Sigmoid colon (tissue), 7 donors: ENCODE measurements around the gene VCX3B. TPM values are rescaled to one million over a fixed set of nuclear protein-coding genes. Genes with fewer than 3 reads are reported as not detected.
"Not testable (repeated sequence)": the region's sequence is repeated elsewhere in the genome, so short reads cannot be mapped to it uniquely, and the experiment has no call there.

Experiments used
- DNase-seq: peaks from one replicate; pipeline ENCODE4 v3.0.0-alpha.2; 2019
- H3K27ac ChIP-seq, 4 donors: fragments of 200-600 bp; sonication (generic); one replicate each; pipeline ENCODE4 v1.5.1; 2016 to 2019; ENCODE audit warnings: mild to moderate bottlenecking in 1 of 4
- H3K27me3 ChIP-seq, 3 donors: fragments of 200-600 bp; sonication (generic); one replicate each; pipeline ENCODE4 v1.5.1; 2019; ENCODE audit warnings: mild to moderate bottlenecking in 1 of 3
- H3K36me3 ChIP-seq, 4 donors: fragments of 200-600 bp; sonication (generic); one replicate each; pipeline ENCODE4 v1.5.1; 2016 to 2019
- H3K4me1 ChIP-seq, 4 donors: fragments of 200-600 bp; sonication (generic); one replicate each; pipeline ENCODE4 v1.5.1; 2017 to 2019
- H3K4me3 ChIP-seq, 4 donors: fragments of 200-600 bp; sonication (generic); one replicate each; pipeline ENCODE4 v1.5.1; 2017 to 2019; ENCODE audit warnings: mild to moderate bottlenecking in 2 of 4, moderate library complexity in 1 of 4
- H3K9me3 ChIP-seq, 4 donors: fragments of 200-600 bp in 3 of 4; sonication (generic) in 3 of 4; one replicate each; pipeline versions ENCODE4 v1.5.1 to v1.6.1; 2013 to 2019
- CTCF ChIP-seq, 4 experiments: fragments of 450-650 bp in 3 of 4; fragments of 200-600 bp in 1 of 4; IDR thresholded peaks; one replicate each; pipeline ENCODE4 v1.5.1; 2016 to 2019; ENCODE audit warnings: antibody characterized with exemption in 4 of 4, mild to moderate bottlenecking in 3 of 4, moderate library complexity in 2 of 4
- EP300 ChIP-seq, 4 donors: sonication (generic); formaldehyde crosslinking; IDR thresholded peaks; one replicate each; pipeline ENCODE4 v1.6.1; 2017; ENCODE audit warnings: antibody characterized with exemption in 4 of 4
- POLR2A ChIP-seq, 2 donors: fragments of 450-650 bp; IDR thresholded peaks; one replicate each; pipeline ENCODE4 v1.6.1; 2016; ENCODE audit warnings: antibody characterized with exemption in 2 of 2, mild to moderate bottlenecking in 2 of 2, moderate library complexity in 2 of 2
- POLR2AphosphoS5 ChIP-seq, 4 donors: sonication (generic); formaldehyde crosslinking; IDR thresholded peaks; one replicate each; pipeline ENCODE4 v1.6.1; 2017; ENCODE audit warnings: antibody characterized with exemption in 4 of 4
- WGBS, 2 donors: extraction: QIAGEN DNeasy Blood & Tissue Kit; methylation state at CpG; one replicate each; pipeline ENCODE4 v1.1.7; 2013; 5-methylcytosine and 5-hydroxymethylcytosine counted together
- intact Hi-C: fragments of 100-400 bp; cut with DNase I; formaldehyde crosslinking; loops from one replicate; pipeline ENCODE4 v1.15.1; 2023
- polyA plus RNA-seq, 3 donors: library from polyadenylated mRNA; stranded (reverse); fragments of 200-250 nt; gene quantifications; one replicate each; pipeline ENCODE4 v1.2.3, GENCODE V29; 2013
- total RNA-seq, 4 donors: library from RNA; depleted of rRNA; stranded (reverse); fragments of >200 nt; gene quantifications; one replicate each; pipeline ENCODE4 v1.1.0, GENCODE V29; 2016
- donor health status: healthy with polysubstance abuse.
- donor health status: Bipolar disorder and iron deficiency.
- donor health status: healthy.

The VCX3B gene
- total RNA-seq: not detected
- not detected for polyA plus RNA-seq

- 92 to 100% methylated on average over 2 to 3 of the region's 3 CpGs for WGBS, 2 donors
Measured at GRCh38 chrX:8464530-8464929, at the start of gene VCX3B. TSS of gene VCX3B (plus strand) at chrX:8464830. CDS start at chrX:8465451, 621 bp downstream.

GRCh38 chrX:8418301-8418700 is 46.3 kb upstream of the VCX3B start:
- no peaks in the 10 kb centered on the region for H3K4me1 ChIP-seq
- no peak overlapping the region for H3K4me3 ChIP-seq
- H3K27ac ChIP-seq: no peak overlapping the region
- no peaks in the 10 kb centered on the region for H3K27me3 ChIP-seq
- 80 to 90% methylated on average over 4 of the region's 4 CpGs for WGBS, 2 donors
- TF ChIP-seq CTCF (IDR thresholded peaks at IDR 0.05) (no peak), EP300 (IDR thresholded peaks at IDR 0.05) (no peak), POLR2AphosphoS5 (IDR thresholded peaks at IDR 0.05) (no peak), POLR2A (IDR thresholded peaks at IDR 0.05) (no peak)
- H3K9me3 ChIP-seq: no peaks in the 10 kb centered on the region
- no peak for DNase-seq
- H3K36me3 ChIP-seq: no peaks in the 10 kb centered on the region
- intact Hi-C loops: no loop called here

More at GRCh38 chrX:8464530-8464929, at the start of gene VCX3B:
- H3K36me3 ChIP-seq, H3K27ac ChIP-seq, H3K4me3 ChIP-seq, DNase-seq, H3K4me1 ChIP-seq, H3K9me3 ChIP-seq, intact Hi-C loops, H3K27me3 ChIP-seq: not testable (repeated sequence)

GRCh38 chrX:8424912-8425311 is 39.7 kb upstream of the VCX3B start:
- no peaks in the 10 kb centered on the region for H3K4me1 ChIP-seq
- no peaks in the 10 kb centered on the region for H3K27me3 ChIP-seq
- no peaks in the 10 kb centered on the region for H3K36me3 ChIP-seq
- 66 to 88% methylated on average over 1 of the region's 1 CpG for WGBS, 2 donors
- no peak overlapping the region for H3K27ac ChIP-seq
- TF ChIP-seq POLR2AphosphoS5 (IDR thresholded peaks at IDR 0.05) (no peak), POLR2A (IDR thresholded peaks at IDR 0.05) (no peak), EP300 (IDR thresholded peaks at IDR 0.05) (no peak), CTCF (IDR thresholded peaks at IDR 0.05) (no peak)
- no peak for DNase-seq
- no peak overlapping the region for H3K4me3 ChIP-seq
- no peaks in the 10 kb centered on the region for H3K9me3 ChIP-seq
- intact Hi-C loops: no loop called here

- intact Hi-C loops: no loop called here
- H3K27me3 ChIP-seq: no peaks in the 10 kb centered on the region
- no peak overlapping the region for H3K4me3 ChIP-seq
- no peak for DNase-seq
- H3K27ac ChIP-seq: no peak overlapping the region
- H3K4me1 ChIP-seq: no peaks in the 10 kb centered on the region
- H3K36me3 ChIP-seq: no peaks in the 10 kb centered on the region
- no peaks in the 10 kb centered on the region for H3K9me3 ChIP-seq
- TF ChIP-seq CTCF (IDR thresholded peaks at IDR 0.05) (no peak), POLR2A (IDR thresholded peaks at IDR 0.05) (no peak), EP300 (IDR thresholded peaks at IDR 0.05) (no peak)
- 80 to 83% methylated on average over 6 of the region's 6 CpGs for WGBS, 2 donors
Measured at GRCh38 chrX:8429692-8430249, 34.9 kb upstream of the VCX3B start.

GRCh38 chrX:8430444-8430843 is 34.2 kb upstream of the VCX3B start:
- Histone ChIP-seq H3K9me3 (no peaks in the 10 kb centered on the region), H3K27me3 (no peaks in the 10 kb centered on the region), H3K4me1 (no peaks in the 10 kb centered on the region), H3K36me3 (no peaks in the 10 kb centered on the region), H3K27ac (no peak overlapping the region), H3K4me3 (no peak overlapping the region)
- no peak for DNase-seq
- no peak for TF ChIP-seq CTCF (IDR thresholded peaks at IDR 0.05)
- no peak for TF ChIP-seq POLR2A (IDR thresholded peaks at IDR 0.05)
- TF ChIP-seq EP300 (IDR thresholded peaks at IDR 0.05): no peak
- TF ChIP-seq POLR2AphosphoS5 (IDR thresholded peaks at IDR 0.05): no peak
- 41 to 69% methylated on average over 3 of the region's 3 CpGs for WGBS, 2 donors
- intact Hi-C loops: no loop called here
